ENCODE data around the gene SHC3.

- no peak for TF ChIP-seq GATA2 (IDR thresholded peaks at IDR 0.05; ENCODE audit: low read depth, low read length)
- no peak for TF ChIP-seq GATA3 (IDR thresholded peaks at IDR 0.05; ENCODE audit: low read depth, low read length)
These were observed 119.7 kb downstream of the SHC3 start for GRCh38 chr9:89058906-89059305.
